Natural killer cell (primary cell): ENCODE measurements around the gene PIK3C2G. TPM values are rescaled to one million over a fixed set of nuclear protein-coding genes. Genes with fewer than 3 reads are reported as not detected.

ENCODE experiments used
- ATAC-seq, 3 donors: fragments of 150-1000 bp in 2 of 3; fragments of 200-7000 bp in 1 of 3; cut with Tn5 transposase; 1 replicate in 1 of 3; 2 replicates in 2 of 3; pipeline ENCODE4 v1.10.0; 2021; ENCODE audit warnings: mild to moderate bottlenecking in 2 of 3, moderate library complexity in 2 of 3
- DNase-seq, 2 donors: peaks; one replicate each; pipeline versions ENCODE4 v3.0.0 to v3.0.0-alpha.2; 2013 to 2021; ENCODE audit warnings: mixed read lengths in 1 of 2
- H3K27ac ChIP-seq: one replicate; pipeline ENCODE4 v1.5.1; 2013; ENCODE audit warnings: mild to moderate bottlenecking, low read length
- H3K27me3 ChIP-seq: one replicate; pipeline ENCODE4 v1.6.1; 2013; ENCODE audit warnings: low read length; ENCODE audit not compliant: control insufficient read depth, insufficient read depth
- H3K36me3 ChIP-seq: one replicate; pipeline ENCODE4 v1.6.1; 2013; ENCODE audit warnings: low read length; ENCODE audit not compliant: control insufficient read depth, insufficient read depth
- H3K4me1 ChIP-seq: one replicate; pipeline ENCODE4 v1.6.1; 2013; ENCODE audit warnings: low read length; ENCODE audit not compliant: control insufficient read depth, insufficient read depth
- H3K4me3 ChIP-seq: one replicate; pipeline ENCODE4 v1.5.1; 2013; ENCODE audit warnings: low read length
- H3K9me3 ChIP-seq: one replicate; pipeline ENCODE4 v1.6.1; 2013; ENCODE audit warnings: low read length; ENCODE audit not compliant: control insufficient read depth, insufficient read depth
- H3K27ac Mint-ChIP-seq, 2 donors: one replicate each; pipeline ENCODE4 v1.8.0; 2022; ENCODE audit warnings: mild to moderate bottlenecking in 2 of 2, mixed read lengths in 2 of 2, moderate library complexity in 1 of 2
- H3K27me3 Mint-ChIP-seq, 2 donors: one replicate each; pipeline ENCODE4 v1.8.0; 2022; ENCODE audit warnings: low read depth in 2 of 2, mixed read lengths in 2 of 2
- H3K36me3 Mint-ChIP-seq: one replicate; pipeline ENCODE4 v1.8.0; 2022; ENCODE audit warnings: mixed read lengths
- H3K4me1 Mint-ChIP-seq, 2 donors: one replicate each; pipeline ENCODE4 v1.8.0; 2022; ENCODE audit warnings: mixed read lengths in 2 of 2
- H3K4me3 Mint-ChIP-seq: one replicate; pipeline ENCODE4 v1.8.0; 2022; ENCODE audit warnings: mild to moderate bottlenecking, moderate library complexity, mixed read lengths
- H3K9me3 Mint-ChIP-seq, 2 donors: one replicate each; pipeline ENCODE4 v1.8.0; 2022; ENCODE audit warnings: mixed read lengths in 2 of 2
- WGBS: methylation state at CpG from one replicate; pipeline ENCODE4 v1.1.7; 2013; ENCODE audit warnings: missing lambda C conversion rate; ENCODE audit not compliant: insufficient coverage; 5-methylcytosine and 5-hydroxymethylcytosine counted together
- intact Hi-C: fragments of 100-400 bp; cut with micrococcal nuclease; formaldehyde crosslinking; loops from one replicate; pipeline ENCODE4 v1.14.2; 2022
- total RNA-seq, 4 donors: library from RNA; stranded (reverse); fragments of 120-200 nt in 1 of 4; gene quantifications; one replicate each; pipeline versions ENCODE4 v1.2.3 to v1.2.4, GENCODE V29; 2013 to 2022
- TF ChIP-seq, protein P1 (sequence below): fragments of 200-600 bp; IDR thresholded peaks from one replicate; pipeline ENCODE4 v1.8.0; 2022; ENCODE audit warnings: antibody characterized with exemption

Gene PIK3C2G
- total RNA-seq, 3 donors from 2014 or later (not counting 1 experiment from before 2014, with no cell fraction given), result not detected

DNA sequence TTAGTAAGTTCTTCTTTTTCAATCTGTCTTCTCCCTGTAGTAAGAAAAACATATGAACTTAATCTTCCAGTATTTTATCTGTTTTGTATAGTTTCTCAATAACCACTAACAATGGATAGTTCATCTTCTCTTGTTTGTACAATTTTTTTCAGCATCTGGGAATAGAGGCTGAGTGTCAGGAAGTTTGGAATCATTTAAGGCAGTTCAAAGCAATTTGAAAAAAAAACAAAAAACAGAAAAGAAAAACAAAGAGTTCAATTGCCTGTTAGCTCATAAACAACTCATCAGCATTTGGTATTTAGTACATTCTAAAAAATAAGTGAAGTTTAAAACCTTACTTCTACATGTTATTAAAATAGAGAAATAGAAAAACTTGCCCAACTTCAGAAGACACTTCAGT, 359.7 kb downstream of the PIK3C2G start:
- no peaks in the 10 kb centered on the region for H3K4me1 Mint-ChIP-seq
- no peaks in the 10 kb centered on the region for H3K27me3 Mint-ChIP-seq
- Histone ChIP-seq H3K9me3 (no peaks in the 10 kb centered on the region), H3K4me1 (no peaks in the 10 kb centered on the region), H3K36me3 (no peaks in the 10 kb centered on the region), H3K27me3 (no peaks in the 10 kb centered on the region), H3K27ac (no peak overlapping the region), H3K4me3 (no peak overlapping the region)
- no peak overlapping the region for H3K4me3 Mint-ChIP-seq
- intact Hi-C loops, result no loop called here
- no peak for DNase-seq
- H3K9me3 Mint-ChIP-seq, result peaks cover 10 to 19% of the 10 kb centered on the region in 2 donors
- ATAC-seq, result no peak
- TF ChIP-seq, protein P1, sequence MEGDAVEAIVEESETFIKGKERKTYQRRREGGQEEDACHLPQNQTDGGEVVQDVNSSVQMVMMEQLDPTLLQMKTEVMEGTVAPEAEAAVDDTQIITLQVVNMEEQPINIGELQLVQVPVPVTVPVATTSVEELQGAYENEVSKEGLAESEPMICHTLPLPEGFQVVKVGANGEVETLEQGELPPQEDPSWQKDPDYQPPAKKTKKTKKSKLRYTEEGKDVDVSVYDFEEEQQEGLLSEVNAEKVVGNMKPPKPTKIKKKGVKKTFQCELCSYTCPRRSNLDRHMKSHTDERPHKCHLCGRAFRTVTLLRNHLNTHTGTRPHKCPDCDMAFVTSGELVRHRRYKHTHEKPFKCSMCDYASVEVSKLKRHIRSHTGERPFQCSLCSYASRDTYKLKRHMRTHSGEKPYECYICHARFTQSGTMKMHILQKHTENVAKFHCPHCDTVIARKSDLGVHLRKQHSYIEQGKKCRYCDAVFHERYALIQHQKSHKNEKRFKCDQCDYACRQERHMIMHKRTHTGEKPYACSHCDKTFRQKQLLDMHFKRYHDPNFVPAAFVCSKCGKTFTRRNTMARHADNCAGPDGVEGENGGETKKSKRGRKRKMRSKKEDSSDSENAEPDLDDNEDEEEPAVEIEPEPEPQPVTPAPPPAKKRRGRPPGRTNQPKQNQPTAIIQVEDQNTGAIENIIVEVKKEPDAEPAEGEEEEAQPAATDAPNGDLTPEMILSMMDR, result no peak
- no peak overlapping the region for H3K27ac Mint-ChIP-seq
- no peaks in the 10 kb centered on the region for H3K36me3 Mint-ChIP-seq

DNA sequence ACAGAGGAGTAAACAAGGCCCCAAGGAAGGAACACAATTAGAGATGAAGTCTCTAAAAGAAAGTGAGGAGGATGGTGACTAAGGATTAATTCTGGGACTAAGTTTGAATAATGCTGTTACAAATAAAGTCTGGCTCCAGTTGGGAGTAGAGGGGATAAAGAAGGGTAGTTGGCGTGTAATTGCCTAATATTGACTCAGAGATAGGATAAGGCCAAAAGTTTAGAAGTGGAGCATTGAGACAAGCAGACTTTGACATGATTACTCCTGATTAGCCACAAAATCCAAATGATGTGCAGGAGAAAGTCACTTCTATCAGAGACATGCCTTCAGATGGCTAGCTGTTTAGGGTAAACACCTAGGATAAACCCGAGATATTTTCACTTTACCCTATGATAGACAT, 368.1 kb downstream of the PIK3C2G start:
- Mint-ChIP-seq H3K9me3 (peaks cover 16 to 33% of the 10 kb centered on the region in 2 donors), H3K27ac (no peak overlapping the region), H3K36me3 (peaks cover 8% of the 10 kb centered on the region), H3K4me1 (no peaks in the 10 kb centered on the region), H3K4me3 (no peak overlapping the region), H3K27me3 (no peaks in the 10 kb centered on the region)
- no peaks in the 10 kb centered on the region for H3K9me3 ChIP-seq
- no peak for DNase-seq
- H3K27me3 ChIP-seq, result no peaks in the 10 kb centered on the region
- intact Hi-C loops, result no loop called here
- no peak for ATAC-seq
- no peak overlapping the region for H3K27ac ChIP-seq
- H3K4me3 ChIP-seq, result no peak overlapping the region
- WGBS, result 95% methylated on average over 1 of the region's 2 CpGs
- H3K4me1 ChIP-seq, result no peaks in the 10 kb centered on the region
- TF ChIP-seq, protein P1, result no peak
- no peaks in the 10 kb centered on the region for H3K36me3 ChIP-seq

DNA sequence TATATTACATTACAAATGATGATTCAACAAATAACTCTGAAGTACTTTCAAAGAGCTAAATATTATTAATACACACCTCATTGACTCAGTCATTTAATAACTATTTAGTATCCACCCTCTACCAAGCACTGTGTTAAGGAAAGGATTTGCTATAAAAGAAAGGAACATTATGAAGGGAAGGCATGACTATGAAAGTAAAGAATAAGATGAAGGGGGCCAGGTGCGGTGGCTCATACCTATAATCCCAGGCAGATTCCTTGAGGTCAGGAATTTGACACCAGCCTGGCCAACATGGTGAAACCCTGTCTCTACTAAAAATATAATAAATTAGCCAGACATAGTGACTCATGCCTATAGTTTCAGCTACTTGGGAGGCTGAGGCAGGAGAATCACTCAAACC, 368.6 kb downstream of the PIK3C2G start:
- Histone ChIP-seq H3K9me3 (peaks cover 2% of the 10 kb centered on the region), H3K27ac (no peak overlapping the region), H3K27me3 (no peaks in the 10 kb centered on the region), H3K4me3 (no peak overlapping the region), H3K36me3 (no peaks in the 10 kb centered on the region), H3K4me1 (no peaks in the 10 kb centered on the region)
- no peak overlapping the region for H3K27ac Mint-ChIP-seq
- peaks cover 8% of the 10 kb centered on the region for H3K36me3 Mint-ChIP-seq
- no peaks in the 10 kb centered on the region for H3K4me1 Mint-ChIP-seq
- peaks cover 16 to 34% of the 10 kb centered on the region in 2 donors for H3K9me3 Mint-ChIP-seq
- H3K4me3 Mint-ChIP-seq, result no peak overlapping the region
- TF ChIP-seq, protein P1, result no peak
- ATAC-seq (no peak), DNase-seq (no peak)
- 90% methylated on average over 1 of the region's 1 CpG for WGBS
- intact Hi-C loops, result no loop called here
- H3K27me3 Mint-ChIP-seq, result no peaks in the 10 kb centered on the region

DNA sequence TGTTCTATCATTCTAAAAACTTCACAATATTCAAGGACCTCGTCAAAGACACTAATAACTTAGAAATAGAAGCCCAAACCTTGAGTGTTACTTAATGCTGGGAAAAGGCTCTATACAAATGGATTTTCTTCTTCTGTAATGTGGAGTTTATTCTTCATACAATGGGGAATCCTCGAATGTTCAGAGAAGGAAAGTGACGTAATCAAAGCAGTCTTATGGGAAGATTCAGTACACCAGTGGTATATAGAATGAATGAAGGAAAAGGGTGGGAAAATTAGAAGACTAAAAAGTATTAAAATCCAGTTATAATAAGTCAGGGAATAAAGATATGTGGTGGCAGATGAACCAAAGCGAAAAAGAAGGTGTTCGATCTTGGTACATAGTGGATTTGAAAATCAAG, 370.0 kb downstream of the PIK3C2G start:
- H3K27me3 Mint-ChIP-seq, result no peaks in the 10 kb centered on the region
- intact Hi-C loops, result no loop called here
- ATAC-seq, result no peak
- Histone ChIP-seq H3K36me3 (no peaks in the 10 kb centered on the region), H3K9me3 (peaks cover 9% of the 10 kb centered on the region), H3K27ac (no peak overlapping the region), H3K4me3 (no peak overlapping the region), H3K27me3 (no peaks in the 10 kb centered on the region), H3K4me1 (no peaks in the 10 kb centered on the region)
- H3K4me1 Mint-ChIP-seq, result no peaks in the 10 kb centered on the region
- peaks cover 19 to 24% of the 10 kb centered on the region in 2 donors for H3K9me3 Mint-ChIP-seq
- H3K27ac Mint-ChIP-seq, result no peak overlapping the region
- TF ChIP-seq, protein P1, result no peak
- no peak for DNase-seq
- no peak overlapping the region for H3K4me3 Mint-ChIP-seq
- 91% methylated on average over 4 of the region's 5 CpGs for WGBS
- peaks cover 8% of the 10 kb centered on the region for H3K36me3 Mint-ChIP-seq
